GM12878 (cell line): ENCODE results near the gene CAMK4. TPM values are rescaled to one million over a fixed set of nuclear protein-coding genes. Genes with fewer than 3 reads are reported as not detected.

Experiments used
- ATAC-seq: fragments of 200-7000 bp; cut with Tn5 transposase; 3 replicates; pipeline ENCODE4 v1.9.1; 2020; ENCODE audit warnings: mild to moderate bottlenecking, moderate library complexity
- BruUV-seq: library from RNA; stranded (reverse); fragments of 400-500 nt; replicated peaks from 2 replicates; lab custom pipeline; 2021; lab: Mats Ljungman, UMichigan
- CTCF ChIA-PET: fragments of 300-600 bp; sonication (Branson Sonifier 250); formaldehyde crosslinking; extraction: SDS; loops from one replicate; lab custom pipeline; 2021; ENCODE audit warnings: inconsistent platforms; lab: Yijun Ruan, JAX
- POLR2A ChIA-PET: fragments of 350-600 bp; formaldehyde crosslinking; extraction: SDS; loops from one replicate; lab custom pipeline; 2021; ENCODE audit warnings: inconsistent platforms; lab: Charles Lee
- RAD21 ChIA-PET: fragments of 300-600 bp; sonication (Branson Sonifier 250); formaldehyde crosslinking; loops from one replicate; lab custom pipeline; 2023; ENCODE audit warnings: antibody characterized with exemption; ENCODE audit not compliant: unreplicated experiment; lab: Charles Lee
- SMC1A ChIA-PET: fragments of 300-600 bp; sonication (Branson Sonifier 250); formaldehyde crosslinking; loops from one replicate; lab custom pipeline; 2023; ENCODE audit not compliant: unreplicated experiment, uncharacterized antibody; lab: Charles Lee
- DNase-seq: peaks from one replicate; pipeline ENCODE4 v3.0.0-alpha.2; 2011; ENCODE audit warnings: low read depth, low spot score
- FAIRE-seq: peaks from 3 replicates; lab custom pipeline; 2011; peaks lifted over from hg19 to GRCh38; lab: Jason Lieb, UNC
- H2AFZ ChIP-seq: 2 replicates; pipeline ENCODE4 v1.6.0; 2011; ENCODE audit warnings: low read depth, low read length, control low read depth; ENCODE audit not compliant: control insufficient read depth
- H3K27ac ChIP-seq: 2 replicates; pipeline ENCODE4 v1.5.1; 2011; ENCODE audit warnings: control low read depth; ENCODE audit not compliant: control insufficient read depth, insufficient read depth
- H3K27me3 ChIP-seq, 2 experiments: replicated peaks in 1 of 2; 2 replicates each; pipeline versions ENCODE4 v1.6.0 to v1.6.1; 2011; ENCODE audit warnings: low read length in 1 of 2; ENCODE audit not compliant: control insufficient read depth in 2 of 2, insufficient read depth in 2 of 2
- H3K36me3 ChIP-seq, 2 experiments: 2 replicates each; pipeline ENCODE4 v1.5.1; 2011; ENCODE audit warnings: low read length in 1 of 2; ENCODE audit not compliant: control insufficient read depth in 2 of 2, insufficient read depth in 2 of 2
- H3K4me1 ChIP-seq: 2 replicates; pipeline ENCODE4 v1.6.1; 2011; ENCODE audit warnings: mild to moderate bottlenecking, low read length, moderate library complexity, mixed read lengths; ENCODE audit not compliant: control insufficient read depth, insufficient read depth
- H3K4me2 ChIP-seq: 2 replicates; pipeline ENCODE4 v1.6.0; 2011; ENCODE audit warnings: control low read depth; ENCODE audit not compliant: control insufficient read depth, insufficient read depth
- H3K4me3 ChIP-seq: fragments of 200-600 bp; sonication (generic); 2 replicates; pipeline ENCODE4 v1.5.1; 2016
- H3K79me2 ChIP-seq: 2 replicates; pipeline ENCODE4 v1.6.0; 2011; ENCODE audit warnings: low read length; ENCODE audit not compliant: control insufficient read depth, insufficient read depth
- H3K9ac ChIP-seq: 2 replicates; pipeline ENCODE4 v1.8.0; 2011; ENCODE audit warnings: low read length, control low read depth, mixed read lengths; ENCODE audit not compliant: control insufficient read depth, insufficient read depth
- H3K9me3 ChIP-seq: replicated peaks from 3 replicates; pipeline ENCODE4 v1.5.1; 2011; ENCODE audit warnings: mild to moderate bottlenecking, low read length; ENCODE audit not compliant: control insufficient read depth, insufficient read depth
- H4K20me1 ChIP-seq: 2 replicates; pipeline ENCODE4 v1.6.0; 2011; ENCODE audit not compliant: control insufficient read depth, insufficient read depth
- BMI1 ChIP-seq: fragments of 450-650 bp; IDR thresholded peaks from 2 replicates; pipeline ENCODE4 v1.6.1; 2016; ENCODE audit warnings: mild to moderate bottlenecking, moderate library complexity, borderline replicate concordance
- HDAC2 ChIP-seq: fragments of 200-600 bp; sonication (generic); IDR thresholded peaks from 2 replicates; pipeline ENCODE4 v1.6.1; 2017
- MTA3 ChIP-seq: IDR thresholded peaks from 2 replicates; pipeline ENCODE4 v1.6.1; 2012; ENCODE audit warnings: low read length, inconsistent platforms, borderline replicate concordance
- PAX5 ChIP-seq: IDR thresholded peaks from 2 replicates; pipeline ENCODE4 v1.6.1; 2011; ENCODE audit warnings: low read depth, low read length, borderline replicate concordance
- PML ChIP-seq: IDR thresholded peaks from 2 replicates; pipeline ENCODE4 v1.6.1; 2012; ENCODE audit warnings: low read length, inconsistent platforms
- TARDBP ChIP-seq: IDR thresholded peaks from 2 replicates; pipeline ENCODE4 v1.6.1; 2016; ENCODE audit warnings: borderline replicate concordance
- ZNF207 ChIP-seq: fragments of 450-650 bp; IDR thresholded peaks from 2 replicates; pipeline ENCODE4 v1.6.1; 2014; ENCODE audit warnings: antibody characterized with exemption, mild to moderate bottlenecking, borderline replicate concordance
- WGBS: methylation state at CpG from one replicate; pipeline ENCODE4 v1.1.6; 2016; ENCODE audit warnings: low lambda C conversion rate; ENCODE audit not compliant: insufficient replicate concordance, insufficient coverage; ENCODE audit errors: missing lambda C conversion rate; 5-methylcytosine and 5-hydroxymethylcytosine counted together
- in situ Hi-C: fragments of 300-500 bp; cut with MboI; formaldehyde crosslinking; loops from 9 replicates; pipeline ENCODE4 v1.14.3; 2018; ENCODE audit warnings: mixed read lengths
- intact Hi-C: fragments of 100-400 bp; cut with micrococcal nuclease; formaldehyde crosslinking; loops from one replicate; pipeline ENCODE4 v1.14.2; 2022; ENCODE audit not compliant: unreplicated experiment
- polyA plus RNA-seq, 11 experiments: library from polyadenylated mRNA; depleted of rRNA in 4 of 11; unstranded in 6 of 11; stranded (reverse) in 5 of 11; fragments of >200 nt; fragmentation: Nextera tagmentation in 4 of 11; fragmentation: Illumina TruSeq in 1 of 11; extraction: Ambion mirVana in 4 of 11; extraction: Trizol in 1 of 11; gene quantifications; 1 replicate in 1 of 11; 2 replicates in 10 of 11; pipeline versions ENCODE4 v1.2.1 to v1.2.3, GENCODE V29; 2011 to 2016; ENCODE audit warnings: inconsistent platforms in 2 of 11, missing spikeins in 2 of 11, low read depth in 1 of 11
- total RNA-seq, 4 experiments: library from RNA; depleted of rRNA in 3 of 4; stranded (reverse); fragments of >200 nt in 3 of 4; fragmentation: Illumina TruSeq in 1 of 4; extraction: Trizol in 1 of 4; gene quantifications; 2 replicates each; pipeline versions ENCODE4 v1.2.1 to v1.2.3, GENCODE V29; 2013 to 2021
- TF ChIP-seq, protein P1 (sequence below): IDR thresholded peaks from 2 replicates; pipeline ENCODE4 v1.6.1; 2011; ENCODE audit warnings: mild to moderate bottlenecking, low read depth, low read length, moderate library complexity; ENCODE audit not compliant: insufficient replicate concordance
- TF ChIP-seq, protein P2 (sequence below): IDR thresholded peaks from 2 replicates; pipeline ENCODE4 v1.6.1; 2011; ENCODE audit warnings: low read depth, mild to moderate bottlenecking, low read length, moderate library complexity, borderline replicate concordance; ENCODE audit errors: extremely low read depth

Gene CAMK4
- total and polyA plus RNA-seq, 10 of the 15 experiments (the other 5 are each of a cell fraction or from before 2014, with no cell fraction given) = 13.3 to 51.9 (median 35.3) TPM

DNA sequence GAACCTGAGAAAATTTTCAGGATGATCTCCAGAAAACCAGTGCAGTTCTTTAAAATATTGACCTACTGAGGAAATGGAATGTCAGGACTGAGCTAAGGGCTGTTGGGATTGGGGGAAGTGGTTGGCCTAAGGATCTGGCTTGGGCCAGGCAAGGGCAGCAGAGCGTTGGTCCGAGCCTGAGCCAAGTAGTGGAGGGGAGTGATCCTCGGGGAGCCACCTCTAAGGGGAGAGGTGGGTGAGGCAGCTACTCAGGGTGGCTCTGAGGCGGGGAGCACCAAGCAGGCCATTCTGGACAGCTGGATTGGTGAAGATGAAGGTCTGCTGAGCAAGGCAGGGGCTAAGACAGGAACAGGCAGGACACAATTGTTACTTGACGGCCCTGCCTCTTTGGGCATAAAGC is 11.5 kb downstream of the CAMK4 start:
- Histone ChIP-seq H3K79me2 (peaks cover 94% of the 10 kb centered on the region), H3K9me3 (no peaks in the 10 kb centered on the region), H3K4me3 (no peak overlapping the region), H3K4me1 (peaks cover 57% of the 10 kb centered on the region), H3K4me2 (no peak overlapping the region), H2AFZ (no peak overlapping the region), H3K27ac (0 out of 2 replicates have a peak overlapping the region, but pooled peaks have one; percentile 13), H3K36me3 (peaks cover 2 to 3% of the 10 kb centered on the region in 2 experiments; a peak in 1 of 4 replicates), H4K20me1 (no peaks in the 10 kb centered on the region), H3K9ac (no peak overlapping the region), H3K27me3 (no peaks in the 10 kb centered on the region)
- no peak for FAIRE-seq
- no peak for ATAC-seq
- POLR2A ChIA-PET = interaction anchor here (1.1 to 5.7 kb wide), 6 partner anchors 9 to 18 kb away, joined by 5 to 61 read pairs (median 11); partner anchors contain the start of gene CAMK4
- WGBS = 96% methylated on average over 5 of the region's 5 CpGs
- no TSS peak for BruUV-seq
- CTCF ChIA-PET = interaction anchor here (0.7 to 16.0 kb wide), 6 partner anchors 9 to 296 kb away, joined by 3 to 263 read pairs (median 14); partner anchors contain the start of gene CAMK4
- SMC1A ChIA-PET = interaction anchor here (1.5 to 23.4 kb wide), 7 partner anchors 10 to 51 kb away, joined by 4 to 608 read pairs (median 7); partner anchors contain the start of gene CAMK4
- in situ Hi-C loops (loop anchor here (25.0 kb wide), 1 partner anchor 498 kb away; the partner anchor contains the start of genes SLC25A46 and TMEM232), intact Hi-C loops (no loop called here)
- RAD21 ChIA-PET = interaction anchor here (1.2 to 21.9 kb wide), 6 partner anchors 9 to 15 kb away, joined by 3 to 443 read pairs (median 4); partner anchors contain the start of gene CAMK4
- TF ChIP-seq BMI1 (no peak), ZNF207 (no peak), PAX5 (no peak), TARDBP (no peak), HDAC2 (no peak), MTA3 (no peak), PML (no peak)
- TF ChIP-seq, protein P1, sequence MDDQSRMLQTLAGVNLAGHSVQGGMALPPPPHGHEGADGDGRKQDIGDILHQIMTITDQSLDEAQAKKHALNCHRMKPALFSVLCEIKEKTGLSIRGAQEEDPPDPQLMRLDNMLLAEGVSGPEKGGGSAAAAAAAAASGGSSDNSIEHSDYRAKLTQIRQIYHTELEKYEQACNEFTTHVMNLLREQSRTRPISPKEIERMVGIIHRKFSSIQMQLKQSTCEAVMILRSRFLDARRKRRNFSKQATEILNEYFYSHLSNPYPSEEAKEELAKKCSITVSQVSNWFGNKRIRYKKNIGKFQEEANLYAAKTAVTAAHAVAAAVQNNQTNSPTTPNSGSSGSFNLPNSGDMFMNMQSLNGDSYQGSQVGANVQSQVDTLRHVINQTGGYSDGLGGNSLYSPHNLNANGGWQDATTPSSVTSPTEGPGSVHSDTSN = no peak
- TF ChIP-seq, protein P2, sequence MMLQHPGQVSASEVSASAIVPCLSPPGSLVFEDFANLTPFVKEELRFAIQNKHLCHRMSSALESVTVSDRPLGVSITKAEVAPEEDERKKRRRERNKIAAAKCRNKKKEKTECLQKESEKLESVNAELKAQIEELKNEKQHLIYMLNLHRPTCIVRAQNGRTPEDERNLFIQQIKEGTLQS = no peak
- DNase-seq = no peak
